ENCODE data around the gene NFIA.

GRCh38 chr1:61452176-61453035 is 370.0 kb downstream of the NFIA start:
- TF ChIP-seq CTCF (tag by site-specific recombination; IDR thresholded peaks at IDR 0.05) (no peak), ZNF121 (tag by site-specific recombination; IDR thresholded peaks at IDR 0.05) (no peak), ZNF239 (tag by site-specific recombination; IDR thresholded peaks at IDR 0.05) (no peak), ZNF280C (tag by site-specific recombination; IDR thresholded peaks at IDR 0.05) (no peak), YY1 (tag by site-specific recombination; IDR thresholded peaks at IDR 0.05) (no peak), ZSCAN18 (tag by site-specific recombination; IDR thresholded peaks at IDR 0.05) (no peak), ZNF146 (tag by site-specific recombination; IDR thresholded peaks at IDR 0.05) (no peak), PRDM1 (tag by site-specific recombination; IDR thresholded peaks at IDR 0.05) (no peak), ZEB2 (tag by site-specific recombination; IDR thresholded peaks at IDR 0.05) (no peak), ZNF776 (tag by site-specific recombination; IDR thresholded peaks at IDR 0.05; ENCODE audit: borderline replicate concordance) (no peak)

Data from HEK293 (cell line).